Measurements from ENCODE around the gene CBX8. TPM values are rescaled to one million over a fixed set of nuclear protein-coding genes. Genes with fewer than 3 reads are reported as not detected.

Gene CBX8
- total and polyA plus RNA-seq, 2 of the 13 experiments (the other 11 are each of a cell fraction or from before 2014, with no cell fraction given): 0.34 to 12.6 TPM

GRCh38 chr17:79818026-79818758 lies 21.3 kb upstream of the CBX8 start (continued):
- TF ChIP-seq ELF4 (CRISPR knock-in tag; IDR thresholded peaks at IDR 0.05; ENCODE audit: borderline replicate concordance): no peak
- TF ChIP-seq ISL2 (CRISPR knock-in tag; IDR thresholded peaks at IDR 0.05): no peak
- no peak for TF ChIP-seq SIX4 (CRISPR knock-in tag; IDR thresholded peaks at IDR 0.05)
- no peak for TF ChIP-seq ZNF180 (CRISPR knock-in tag; IDR thresholded peaks at IDR 0.05; ENCODE audit: borderline replicate concordance, low read depth)
- no peak for TF ChIP-seq RXRA (CRISPR knock-in tag; IDR thresholded peaks at IDR 0.05)
- TF ChIP-seq CSRNP1 (CRISPR knock-in tag; IDR thresholded peaks at IDR 0.05): no peak
- 0 out of 2 replicates have a peak, but pooled peaks have one; percentile 43 for TF ChIP-seq ZNF784 (CRISPR knock-in tag; IDR thresholded peaks at IDR 0.05; ENCODE audit: borderline replicate concordance)
- peak; percentile 62; the same call in 1 of the 2 replicates for TF ChIP-seq MEF2D (CRISPR knock-in tag; IDR thresholded peaks at IDR 0.05)
- no peak for TF ChIP-seq DR1 (CRISPR knock-in tag; IDR thresholded peaks at IDR 0.05)
- no peak for TF ChIP-seq HOXA9 (CRISPR knock-in tag; IDR thresholded peaks at IDR 0.05; ENCODE audit: borderline replicate concordance)
- no peak for TF ChIP-seq TP53 (CRISPR knock-in tag; conservative IDR thresholded peaks at IDR 0.05)
- no peak for TF ChIP-seq ZXDC (CRISPR knock-in tag; IDR thresholded peaks at IDR 0.05)
- peak; percentile 73; the same call in 1 of the 2 replicates for TF ChIP-seq TFE3 (CRISPR knock-in tag; IDR thresholded peaks at IDR 0.05)
- TF ChIP-seq ZSCAN5A (CRISPR knock-in tag; IDR thresholded peaks at IDR 0.05; ENCODE audit: borderline replicate concordance): no peak
- TF ChIP-seq SNRNP70 (IDR thresholded peaks at IDR 0.05; ENCODE audit: low read depth, low read length): no peak
- 0 out of 2 replicates have a peak, but pooled peaks have one; percentile 22 for TF ChIP-seq ZSCAN31 (CRISPR knock-in tag; IDR thresholded peaks at IDR 0.05; ENCODE audit: low read depth)
- TF ChIP-seq KAT8 (CRISPR knock-in tag; IDR thresholded peaks at IDR 0.05): peak; percentile 30; the same call in 1 of the 2 replicates
- no peak; the same call in 1 of the 2 replicates for TF ChIP-seq ZNF430 (CRISPR knock-in tag; IDR thresholded peaks at IDR 0.05)
- no peak for TF ChIP-seq ATRX (CRISPR knock-in tag; IDR thresholded peaks at IDR 0.05; ENCODE audit: borderline replicate concordance)
- no peak for TF ChIP-seq ZNF746 (CRISPR knock-in tag; IDR thresholded peaks at IDR 0.05)
- TF ChIP-seq MLX (CRISPR knock-in tag; IDR thresholded peaks at IDR 0.05): peak; percentile 75; the same call in 1 of the 2 replicates

Measured in HepG2 (cell line).